Esophagus squamous epithelium (tissue), 5 donors: Measurements from ENCODE around the gene DOCK2. TPM values are rescaled to one million over a fixed set of nuclear protein-coding genes. Genes with fewer than 3 reads are reported as not detected.

Source experiments
- DNase-seq: peaks from one replicate; lab custom pipeline; 2025; lab: John Stamatoyannopoulos, UW
- H3K27ac ChIP-seq, 4 donors: fragments of 200-600 bp; sonication (generic); one replicate each; pipeline ENCODE4 v1.5.1; 2016 to 2019; ENCODE audit warnings: mild to moderate bottlenecking in 1 of 4
- H3K27me3 ChIP-seq, 4 donors: fragments of 200-600 bp; sonication (generic); 1 replicate in 3 of 4; 2 replicates in 1 of 4; pipeline versions ENCODE4 v1.5.1 to v1.6.0; 2017 to 2021; ENCODE audit warnings: antibody characterized with exemption in 1 of 4
- H3K36me3 ChIP-seq, 3 donors: fragments of 200-600 bp; sonication (generic); one replicate each; pipeline ENCODE4 v1.5.1; 2016 to 2019
- H3K4me1 ChIP-seq, 3 donors: fragments of 200-600 bp; sonication (generic); one replicate each; pipeline ENCODE4 v1.5.1; 2017 to 2019
- H3K4me3 ChIP-seq, 4 donors: fragments of 200-600 bp; sonication (generic); 1 replicate in 3 of 4; 2 replicates in 1 of 4; pipeline ENCODE4 v1.5.1; 2016 to 2019; ENCODE audit warnings: mild to moderate bottlenecking in 2 of 4, moderate library complexity in 1 of 4
- H3K9me3 ChIP-seq, 3 donors: fragments of 200-600 bp; sonication (generic); one replicate each; pipeline ENCODE4 v1.5.1; 2016 to 2019
- POLR2A ChIP-seq, 4 donors: fragments of 450-650 bp; IDR thresholded peaks; one replicate each; pipeline ENCODE4 v1.6.1; 2017; ENCODE audit warnings: antibody characterized with exemption in 4 of 4, mild to moderate bottlenecking in 4 of 4, moderate library complexity in 3 of 4
- WGBS, 2 donors: methylation state at CpG; one replicate each; pipeline ENCODE4 v1.1.5; 2018; 5-methylcytosine and 5-hydroxymethylcytosine counted together
- intact Hi-C: fragments of 100-400 bp; cut with DNase I; formaldehyde crosslinking; loops from one replicate; pipeline ENCODE4 v1.15.0; 2022
- total RNA-seq, 4 donors: library from RNA; depleted of rRNA; stranded (reverse); fragments of >200 nt; gene quantifications; one replicate each; pipeline ENCODE4 v1.1.0, GENCODE V29; 2016
- TF ChIP-seq, protein P1 (sequence below), 6 experiments: fragments of 450-650 bp in 4 of 6; fragments of 200-600 bp in 2 of 6; sonication (generic) in 2 of 6; IDR thresholded peaks; one replicate each; pipeline ENCODE4 v1.5.1; 2016 to 2019; ENCODE audit warnings: antibody characterized with exemption in 6 of 6, mild to moderate bottlenecking in 4 of 6, moderate library complexity in 4 of 6
- donor health status: DM: yes; HTN: yes; CAD: no.

Gene DOCK2
- total RNA-seq, 4 donors from 2014 or later = 4.1 to 14.5 (median 10.0) TPM

- no peak overlapping the region for H3K27ac ChIP-seq
- intact Hi-C loops = no loop called here
- H3K9me3 ChIP-seq = peaks cover 0 to 9% (median 0%) of the 10 kb centered on the region in 3 donors
- TF ChIP-seq, protein P1, sequence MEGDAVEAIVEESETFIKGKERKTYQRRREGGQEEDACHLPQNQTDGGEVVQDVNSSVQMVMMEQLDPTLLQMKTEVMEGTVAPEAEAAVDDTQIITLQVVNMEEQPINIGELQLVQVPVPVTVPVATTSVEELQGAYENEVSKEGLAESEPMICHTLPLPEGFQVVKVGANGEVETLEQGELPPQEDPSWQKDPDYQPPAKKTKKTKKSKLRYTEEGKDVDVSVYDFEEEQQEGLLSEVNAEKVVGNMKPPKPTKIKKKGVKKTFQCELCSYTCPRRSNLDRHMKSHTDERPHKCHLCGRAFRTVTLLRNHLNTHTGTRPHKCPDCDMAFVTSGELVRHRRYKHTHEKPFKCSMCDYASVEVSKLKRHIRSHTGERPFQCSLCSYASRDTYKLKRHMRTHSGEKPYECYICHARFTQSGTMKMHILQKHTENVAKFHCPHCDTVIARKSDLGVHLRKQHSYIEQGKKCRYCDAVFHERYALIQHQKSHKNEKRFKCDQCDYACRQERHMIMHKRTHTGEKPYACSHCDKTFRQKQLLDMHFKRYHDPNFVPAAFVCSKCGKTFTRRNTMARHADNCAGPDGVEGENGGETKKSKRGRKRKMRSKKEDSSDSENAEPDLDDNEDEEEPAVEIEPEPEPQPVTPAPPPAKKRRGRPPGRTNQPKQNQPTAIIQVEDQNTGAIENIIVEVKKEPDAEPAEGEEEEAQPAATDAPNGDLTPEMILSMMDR (IDR thresholded peaks at IDR 0.05) = no peak
- no peaks in the 10 kb centered on the region for H3K27me3 ChIP-seq
- H3K4me1 ChIP-seq = no peaks in the 10 kb centered on the region
- no peak for DNase-seq
- H3K36me3 ChIP-seq = no peaks in the 10 kb centered on the region
- no peak overlapping the region for H3K4me3 ChIP-seq
- WGBS, 2 donors = 66 to 74% methylated on average over 2 of the region's 2 CpGs
Measured at GRCh38 chr5:169856571-169856970, 219.5 kb downstream of the DOCK2 start.

- Histone ChIP-seq H3K4me1 (no peaks in the 10 kb centered on the region), H3K4me3 (no peak overlapping the region), H3K36me3 (no peaks in the 10 kb centered on the region), H3K27ac (no peak overlapping the region), H3K27me3 (no peaks in the 10 kb centered on the region), H3K9me3 (no peaks in the 10 kb centered on the region)
- no peak for DNase-seq
- intact Hi-C loops = no loop called here
- WGBS, 2 donors = 38 to 39% methylated on average over 3 of the region's 3 CpGs
- TF ChIP-seq, protein P1 (IDR thresholded peaks at IDR 0.05) = no peak
- TF ChIP-seq POLR2A (IDR thresholded peaks at IDR 0.05) = no peak
Measured at GRCh38 chr5:169860585-169860984, 223.5 kb downstream of the DOCK2 start.

- no peak overlapping the region for H3K27ac ChIP-seq
- H3K36me3 ChIP-seq = no peaks in the 10 kb centered on the region
- WGBS, 2 donors = 60 to 80% methylated on average over 2 of the region's 2 CpGs
- intact Hi-C loops = no loop called here
- H3K27me3 ChIP-seq = no peaks in the 10 kb centered on the region
- no peaks in the 10 kb centered on the region for H3K4me1 ChIP-seq
- DNase-seq = no peak
- no peak overlapping the region for H3K4me3 ChIP-seq
- no peaks in the 10 kb centered on the region for H3K9me3 ChIP-seq
- TF ChIP-seq POLR2A (IDR thresholded peaks at IDR 0.05) = no peak
- TF ChIP-seq, protein P1 (IDR thresholded peaks at IDR 0.05) = no peak
Measured at GRCh38 chr5:169861433-169861832, 224.4 kb downstream of the DOCK2 start.

- H3K4me1 ChIP-seq = no peaks in the 10 kb centered on the region
- no peaks in the 10 kb centered on the region for H3K9me3 ChIP-seq
- WGBS, 2 donors = 76 to 78% methylated on average over 2 of the region's 2 CpGs
- no peak overlapping the region for H3K27ac ChIP-seq
- no peak overlapping the region for H3K4me3 ChIP-seq
- H3K36me3 ChIP-seq = no peaks in the 10 kb centered on the region
- no peaks in the 10 kb centered on the region for H3K27me3 ChIP-seq
- DNase-seq = no peak
- TF ChIP-seq, protein P1 (IDR thresholded peaks at IDR 0.05) = no peak
- TF ChIP-seq POLR2A (IDR thresholded peaks at IDR 0.05) = no peak
- intact Hi-C loops = no loop called here
Measured at GRCh38 chr5:169861934-169862333, 224.9 kb downstream of the DOCK2 start.

DNA sequence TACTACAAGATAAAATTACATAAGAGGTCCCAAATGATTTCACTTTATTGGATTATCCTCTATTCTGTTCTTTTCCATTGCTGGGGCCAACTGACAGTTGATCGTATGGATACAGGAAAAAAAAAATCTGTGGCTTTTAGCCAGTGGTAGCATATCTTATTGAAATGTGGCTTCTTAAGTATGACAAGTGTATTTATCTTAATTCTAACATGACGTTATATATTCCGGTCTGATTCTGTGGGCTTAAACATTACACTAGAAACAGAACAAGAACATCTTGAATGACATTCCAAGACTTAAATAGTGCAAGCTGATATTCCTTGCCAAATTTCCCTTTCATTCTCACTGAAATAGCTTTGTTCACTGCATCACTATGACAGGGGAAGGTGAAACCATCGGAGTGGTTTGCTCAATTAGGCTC lies 225.3 kb downstream of the DOCK2 start:
- intact Hi-C loops = no loop called here
- H3K27ac ChIP-seq = no peak overlapping the region
- no peaks in the 10 kb centered on the region for H3K27me3 ChIP-seq
- no peaks in the 10 kb centered on the region for H3K9me3 ChIP-seq
- no peaks in the 10 kb centered on the region for H3K4me1 ChIP-seq
- WGBS, 2 donors = 69 to 75% methylated on average over 4 of the region's 4 CpGs
- TF ChIP-seq, protein P1 (IDR thresholded peaks at IDR 0.05) = no peak
- TF ChIP-seq POLR2A (IDR thresholded peaks at IDR 0.05) = no peak
- DNase-seq = no peak
- H3K36me3 ChIP-seq = no peaks in the 10 kb centered on the region
- H3K4me3 ChIP-seq = no peak overlapping the region
